ENCODE results near the gene JARID2.

GRCh38 chr6:15476631-15477380 is 230.9 kb downstream of the JARID2 start:
- no peak for TF ChIP-seq CTCF (IDR thresholded peaks at IDR 0.05)
- no peak for TF ChIP-seq EZH2 (IDR thresholded peaks at IDR 0.05)
